HG02885 (cell line): ENCODE data around the gene DNM3.
A peak's percentile ranks its signal among the peaks of the same experiment; 100 is the strongest.

Experiments
- ATAC-seq: cut with Tn5 transposase; IDR thresholded peaks from one replicate; pipeline ENCODE4 v1.9.1; 2021; ENCODE audit warnings: mild to moderate bottlenecking; ENCODE audit not compliant: unreplicated experiment, poor library complexity

Gene DNM3

DNA sequence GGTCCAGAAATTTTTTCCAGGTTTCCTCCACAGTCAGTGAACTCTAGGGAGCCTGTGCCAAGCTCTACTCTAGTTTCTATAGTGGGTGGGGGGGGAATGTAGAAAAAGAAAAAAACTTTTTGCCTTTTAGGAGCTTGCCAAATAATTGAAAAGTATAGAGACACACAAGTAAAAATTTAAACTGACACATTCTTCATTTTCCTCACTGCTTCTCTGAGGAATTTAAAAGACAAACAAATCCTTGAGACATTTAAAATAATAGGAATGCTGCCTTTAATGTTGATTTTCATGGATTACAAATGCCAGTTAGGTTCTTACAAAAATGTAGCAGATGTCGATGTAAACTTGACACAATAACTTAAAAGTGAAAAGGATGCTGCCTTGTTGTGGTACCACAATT is 241.9 kb downstream of the DNM3 start:
- no peak for ATAC-seq

GRCh38 chr1:172084876-172085275 is 243.6 kb downstream of the DNM3 start:
- no peak for ATAC-seq

DNA sequence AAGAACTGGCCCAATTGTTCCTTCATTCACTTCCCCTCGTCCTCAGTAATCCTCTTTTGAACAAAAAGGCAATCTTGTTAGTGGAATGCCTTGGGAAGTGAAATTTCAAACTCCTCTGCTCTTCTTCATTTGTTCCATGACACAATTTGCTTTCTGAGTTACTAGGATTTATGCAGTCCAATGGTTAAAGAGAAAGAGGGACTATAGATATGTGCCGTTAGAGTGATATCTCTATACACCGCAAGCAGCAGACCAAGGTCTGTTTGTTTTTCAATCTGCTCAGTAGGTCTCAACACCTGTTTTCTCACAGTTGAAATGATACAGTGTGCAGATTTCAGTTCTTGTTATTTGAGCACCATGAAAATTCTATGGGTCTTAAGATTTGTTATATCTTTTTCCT is 244.0 kb downstream of the DNM3 start:
- no peak for ATAC-seq

- ATAC-seq = no peak
Observed at GRCh38 chr1:172086137-172086536, 244.8 kb downstream of the DNM3 start.

GRCh38 chr1:172088256-172088655 is 247.0 kb downstream of the DNM3 start:
- no peak for ATAC-seq

DNA sequence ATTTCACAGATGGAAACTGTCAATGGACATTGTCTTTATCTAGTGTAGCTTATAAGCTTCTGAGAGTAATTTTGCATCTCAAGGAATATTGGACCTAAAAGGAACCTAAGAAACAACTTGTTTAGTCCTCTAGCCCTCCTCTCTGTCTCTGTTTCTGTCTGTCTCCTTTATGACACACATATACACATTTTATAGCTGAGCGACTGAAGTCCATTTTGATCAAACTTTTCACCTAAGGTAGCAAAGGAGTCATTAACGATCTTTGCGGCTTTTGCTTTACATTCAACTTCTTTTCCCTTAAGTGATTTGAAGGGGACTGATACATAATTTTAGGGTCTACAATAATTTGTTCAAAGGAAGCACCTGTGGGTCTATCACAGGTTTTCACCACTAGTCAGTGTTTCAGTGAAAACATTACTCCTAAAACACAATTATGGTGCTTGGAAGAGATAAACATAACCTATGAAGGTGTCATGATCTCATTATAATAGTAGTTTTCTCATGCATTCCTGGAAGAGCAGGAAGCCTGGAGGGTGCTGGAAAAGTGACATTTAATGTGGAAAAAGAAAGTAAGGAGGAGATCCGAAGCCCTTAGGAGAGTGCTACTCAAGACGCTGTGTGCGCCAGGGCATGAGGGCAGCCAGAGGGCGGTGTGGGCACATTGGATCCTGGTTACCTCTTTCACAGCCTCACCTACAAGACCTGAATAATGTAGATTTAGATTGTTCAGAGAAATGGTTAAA is 248.6 kb downstream of the DNM3 start:
- ATAC-seq = peak; percentile 72

DNA sequence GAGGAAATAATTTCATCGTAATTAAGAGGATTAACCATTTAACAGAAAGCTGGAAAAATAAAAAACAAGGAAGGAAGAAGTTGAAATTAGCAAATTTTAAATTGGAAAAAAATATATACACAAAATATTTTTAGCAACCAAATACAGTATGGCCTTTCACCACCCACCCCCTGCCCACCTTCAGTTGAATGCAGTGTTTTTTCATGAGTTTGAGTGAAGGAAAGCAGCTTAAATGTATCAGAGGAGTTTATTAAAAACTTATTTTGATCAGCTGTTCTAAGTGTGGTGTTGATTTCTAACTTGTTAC is 249.2 kb downstream of the DNM3 start:
- no peak for ATAC-seq

DNA sequence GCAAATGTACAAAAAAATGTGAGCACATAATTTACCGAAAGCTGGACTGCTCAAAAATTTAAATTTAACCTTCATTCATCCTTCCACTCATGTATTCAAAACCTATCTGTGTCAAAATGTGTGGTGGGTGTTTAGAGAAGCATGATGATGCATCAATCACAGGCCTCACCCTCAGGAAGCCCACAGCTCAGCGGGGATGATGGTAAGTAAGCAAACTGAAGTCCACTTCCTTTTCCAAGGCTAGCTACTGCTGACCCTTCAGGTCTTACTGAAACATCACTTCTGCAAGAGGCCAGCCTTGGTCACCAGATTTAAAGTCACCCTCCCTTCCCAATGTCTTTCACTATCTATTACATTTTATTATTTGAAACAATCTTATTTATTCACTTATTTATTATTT is 254.5 kb downstream of the DNM3 start:
- no peak for ATAC-seq

GRCh38 chr1:172105230-172105629 is 263.9 kb downstream of the DNM3 start:
- no peak for ATAC-seq

DNA sequence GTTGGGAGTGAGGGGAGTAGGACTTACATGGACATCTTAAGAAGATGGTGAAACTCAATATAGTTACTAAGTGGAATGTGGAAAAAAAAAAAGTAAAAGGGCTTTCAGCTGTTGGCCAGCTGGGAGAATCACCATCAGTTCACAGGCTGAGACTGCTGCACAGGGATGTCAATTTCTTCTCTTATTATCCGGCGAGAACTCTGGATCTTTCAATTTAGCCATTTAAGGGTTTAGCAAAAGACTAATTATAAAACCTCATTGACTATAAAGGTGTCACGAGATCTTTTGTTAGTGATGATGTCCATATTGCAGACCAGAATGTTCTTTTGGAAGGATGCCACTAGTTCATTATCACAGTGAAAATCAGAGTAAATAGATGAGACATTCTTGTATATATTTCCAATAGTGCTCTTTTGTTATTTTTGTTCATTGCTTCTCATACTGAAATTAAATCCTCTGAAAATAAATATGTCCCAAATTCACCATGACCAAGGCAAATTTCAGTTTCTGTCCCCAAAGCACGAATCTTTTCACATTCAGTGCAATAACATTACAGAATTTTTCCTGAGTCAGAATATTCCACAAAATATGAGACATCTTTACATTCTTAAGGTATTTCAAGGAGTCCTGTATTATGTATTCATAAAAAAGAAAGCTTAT is 266.1 kb downstream of the DNM3 start:
- no peak for ATAC-seq

DNA sequence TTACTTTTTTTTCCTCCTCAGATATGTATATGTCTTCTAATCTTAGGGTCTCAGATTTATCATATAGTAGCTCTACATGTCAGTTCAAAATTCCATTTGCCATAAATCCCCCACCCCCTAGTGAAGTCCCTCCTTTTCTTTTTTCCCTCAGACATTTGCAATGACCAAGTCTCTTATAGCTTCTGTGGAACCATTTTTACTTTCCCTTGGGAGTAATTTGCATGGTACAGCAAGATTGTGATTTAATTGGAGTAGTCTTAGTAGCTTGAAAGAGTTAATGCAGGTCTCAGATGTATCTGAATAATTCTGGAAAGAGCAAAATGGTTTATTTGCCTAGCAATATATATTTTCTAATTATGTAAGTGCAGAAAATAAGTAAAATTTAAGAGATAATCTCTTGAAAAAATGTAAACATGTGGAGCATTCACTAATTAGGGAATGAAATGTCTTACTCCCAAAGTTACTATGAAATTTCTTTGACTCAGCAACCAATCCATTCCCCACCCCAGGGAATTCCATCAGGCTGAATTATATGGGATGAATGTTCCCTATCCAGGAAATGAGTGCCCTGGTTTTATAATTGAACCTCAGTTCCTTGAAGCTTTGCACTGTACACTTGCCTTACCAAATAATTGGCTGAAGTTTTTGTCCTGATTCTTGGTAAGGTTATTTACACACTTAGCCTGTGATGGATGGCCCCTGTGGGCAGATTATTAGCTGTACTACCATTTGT is 267.0 kb downstream of the DNM3 start:
- ATAC-seq = no peak

DNA sequence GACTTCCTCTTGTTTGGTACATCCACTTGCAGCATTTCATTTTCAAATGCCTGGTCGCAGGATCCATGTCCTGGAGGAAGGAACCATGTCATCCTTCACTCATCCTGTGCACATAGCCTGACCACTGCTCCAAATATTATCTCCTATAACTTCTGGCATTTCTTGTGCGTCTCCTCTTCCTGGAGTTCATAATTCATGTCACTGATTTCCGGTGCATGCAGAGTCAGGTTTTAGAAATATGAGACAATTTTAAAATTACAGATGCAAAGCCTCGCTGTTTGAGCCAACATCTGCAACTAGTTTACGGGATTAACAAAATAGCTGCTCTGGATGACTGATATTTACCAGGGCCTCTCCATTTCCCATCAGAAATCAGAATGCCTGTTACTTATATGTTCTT is 268.1 kb downstream of the DNM3 start:
- no peak for ATAC-seq

DNA sequence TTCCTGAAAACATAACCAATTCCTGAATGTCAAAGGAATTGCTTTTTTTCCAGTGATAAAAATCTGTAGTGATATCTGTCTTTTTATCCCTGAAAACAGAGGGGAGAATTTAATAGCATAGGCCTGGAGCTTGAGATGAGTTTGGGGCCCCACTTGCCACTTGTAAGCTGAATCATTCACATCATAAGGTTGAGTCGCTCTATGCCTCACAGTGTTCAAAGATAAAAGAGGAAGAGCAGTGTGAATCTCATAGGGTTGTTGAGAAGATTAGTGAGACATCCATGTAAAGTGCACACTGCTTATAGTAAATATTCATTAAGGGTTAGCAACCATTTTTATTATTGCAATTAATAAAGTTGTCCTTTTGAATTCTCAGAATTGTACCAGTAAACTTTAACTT is 271.3 kb downstream of the DNM3 start:
- ATAC-seq = no peak

DNA sequence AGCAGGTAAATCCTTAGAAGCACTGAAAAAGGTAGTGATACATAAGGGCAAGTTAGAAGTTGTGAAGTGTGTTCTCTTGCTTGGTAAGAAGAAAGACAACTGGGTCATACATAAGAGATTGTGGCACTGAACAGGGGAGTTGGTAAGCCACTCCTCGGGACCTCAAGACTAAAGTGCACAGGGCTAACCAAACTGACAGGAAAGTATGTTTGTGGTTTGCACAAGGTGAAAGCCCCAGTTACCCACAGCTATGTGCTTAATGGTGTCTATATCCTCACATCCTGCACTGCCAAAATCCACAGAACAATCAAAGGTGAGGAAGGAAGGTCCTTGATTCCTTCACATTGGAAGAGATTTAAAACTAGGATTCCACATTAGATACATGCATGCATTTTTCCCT is 276.5 kb downstream of the DNM3 start:
- ATAC-seq = no peak

GRCh38 chr1:172118618-172119017 is 277.3 kb downstream of the DNM3 start:
- no peak for ATAC-seq

GRCh38 chr1:172119184-172119583 is 277.9 kb downstream of the DNM3 start:
- ATAC-seq = no peak

DNA sequence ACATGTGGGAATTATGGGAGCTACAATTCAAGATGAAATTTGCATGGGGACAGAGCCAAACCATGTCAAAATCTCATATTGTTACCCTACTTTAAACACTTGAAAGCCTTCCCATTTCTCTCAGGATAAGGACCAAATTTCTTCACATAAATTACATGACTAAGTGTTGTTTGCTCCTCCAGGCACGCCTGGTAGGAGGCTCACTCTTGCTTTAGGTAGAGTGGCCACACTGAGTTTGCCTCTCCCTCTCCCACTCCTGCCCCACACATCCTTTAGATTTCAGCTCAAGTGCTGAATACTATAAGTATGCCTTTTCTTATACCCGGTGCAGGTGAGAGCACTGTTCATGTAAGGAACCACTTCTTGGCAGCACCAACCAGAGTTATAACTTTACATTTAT is 279.1 kb downstream of the DNM3 start:
- no peak for ATAC-seq

- ATAC-seq = no peak
Observed at GRCh38 chr1:172121081-172121717, 279.9 kb downstream of the DNM3 start.

- ATAC-seq = no peak
Observed at GRCh38 chr1:172122381-172122780, 281.1 kb downstream of the DNM3 start.

GRCh38 chr1:172125250-172125649 is 284.0 kb downstream of the DNM3 start:
- no peak for ATAC-seq

GRCh38 chr1:172125812-172126430 is 284.6 kb downstream of the DNM3 start:
- no peak for ATAC-seq
